ENCODE data around the gene MIS12. TPM values are rescaled to one million over a fixed set of nuclear protein-coding genes. Genes with fewer than 3 reads are reported as not detected.

The MIS12 gene
- total and polyA plus RNA-seq, 9 of the 15 experiments (the other 6 are each of a cell fraction or from before 2014, with no cell fraction given), result 13.5 to 31.9 (median 25.5) TPM

- H3K9me3 ChIP-seq (replicated peaks; ENCODE audit: control insufficient read depth, insufficient read depth, low read depth, low read length), result no peaks in the 10 kb centered on the region
- DNase-seq (ENCODE audit: extremely low read depth in 1 of 4, low spot score in 3 of 4), result no peak
- peaks cover 63% of the 10 kb centered on the region; the same call in 2 of the 3 replicates for H3K36me3 ChIP-seq (ENCODE audit: control insufficient read depth, insufficient read depth, low read length)
- no peak for TF ChIP-seq TEAD4 (IDR thresholded peaks at IDR 0.05; ENCODE audit: low read length)
- no peak for TF ChIP-seq TEAD4 (CRISPR knock-in tag; IDR thresholded peaks at IDR 0.05; ENCODE audit: borderline replicate concordance)
- TF ChIP-seq ILF3 (IDR thresholded peaks at IDR 0.05; ENCODE audit: borderline replicate concordance), result no peak
- no peak for TF ChIP-seq TRIM24 (IDR thresholded peaks at IDR 0.05)
- no peak for TF ChIP-seq NCOA1 (IDR thresholded peaks at IDR 0.05; ENCODE audit: low read depth)
- no peak for TF ChIP-seq GABPB2 (CRISPR knock-in tag; conservative IDR thresholded peaks at IDR 0.05)
- TF ChIP-seq, protein P1, sequence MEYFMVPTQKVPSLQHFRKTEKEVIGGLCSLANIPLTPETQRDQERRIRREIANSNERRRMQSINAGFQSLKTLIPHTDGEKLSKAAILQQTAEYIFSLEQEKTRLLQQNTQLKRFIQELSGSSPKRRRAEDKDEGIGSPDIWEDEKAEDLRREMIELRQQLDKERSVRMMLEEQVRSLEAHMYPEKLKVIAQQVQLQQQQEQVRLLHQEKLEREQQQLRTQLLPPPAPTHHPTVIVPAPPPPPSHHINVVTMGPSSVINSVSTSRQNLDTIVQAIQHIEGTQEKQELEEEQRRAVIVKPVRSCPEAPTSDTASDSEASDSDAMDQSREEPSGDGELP (CRISPR knock-in tag; IDR thresholded peaks at IDR 0.05; ENCODE audit: borderline replicate concordance), result no peak
- TF ChIP-seq XRCC4 (IDR thresholded peaks at IDR 0.05; ENCODE audit: extremely low read depth, insufficient read depth, insufficient read length), result no peak
- no peak for TF ChIP-seq ZNF764 (CRISPR knock-in tag; IDR thresholded peaks at IDR 0.05; ENCODE audit: low read depth)
- no peak for TF ChIP-seq EWSR1 (IDR thresholded peaks at IDR 0.05; ENCODE audit: borderline replicate concordance, low read depth, partially characterized antibody)
- TF ChIP-seq DPF2 (IDR thresholded peaks at IDR 0.05), result no peak
- TF ChIP-seq, protein P2, sequence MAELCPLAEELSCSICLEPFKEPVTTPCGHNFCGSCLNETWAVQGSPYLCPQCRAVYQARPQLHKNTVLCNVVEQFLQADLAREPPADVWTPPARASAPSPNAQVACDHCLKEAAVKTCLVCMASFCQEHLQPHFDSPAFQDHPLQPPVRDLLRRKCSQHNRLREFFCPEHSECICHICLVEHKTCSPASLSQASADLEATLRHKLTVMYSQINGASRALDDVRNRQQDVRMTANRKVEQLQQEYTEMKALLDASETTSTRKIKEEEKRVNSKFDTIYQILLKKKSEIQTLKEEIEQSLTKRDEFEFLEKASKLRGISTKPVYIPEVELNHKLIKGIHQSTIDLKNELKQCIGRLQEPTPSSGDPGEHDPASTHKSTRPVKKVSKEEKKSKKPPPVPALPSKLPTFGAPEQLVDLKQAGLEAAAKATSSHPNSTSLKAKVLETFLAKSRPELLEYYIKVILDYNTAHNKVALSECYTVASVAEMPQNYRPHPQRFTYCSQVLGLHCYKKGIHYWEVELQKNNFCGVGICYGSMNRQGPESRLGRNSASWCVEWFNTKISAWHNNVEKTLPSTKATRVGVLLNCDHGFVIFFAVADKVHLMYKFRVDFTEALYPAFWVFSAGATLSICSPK (IDR thresholded peaks at IDR 0.05; ENCODE audit: borderline replicate concordance), result no peak
- TF ChIP-seq, protein P3, sequence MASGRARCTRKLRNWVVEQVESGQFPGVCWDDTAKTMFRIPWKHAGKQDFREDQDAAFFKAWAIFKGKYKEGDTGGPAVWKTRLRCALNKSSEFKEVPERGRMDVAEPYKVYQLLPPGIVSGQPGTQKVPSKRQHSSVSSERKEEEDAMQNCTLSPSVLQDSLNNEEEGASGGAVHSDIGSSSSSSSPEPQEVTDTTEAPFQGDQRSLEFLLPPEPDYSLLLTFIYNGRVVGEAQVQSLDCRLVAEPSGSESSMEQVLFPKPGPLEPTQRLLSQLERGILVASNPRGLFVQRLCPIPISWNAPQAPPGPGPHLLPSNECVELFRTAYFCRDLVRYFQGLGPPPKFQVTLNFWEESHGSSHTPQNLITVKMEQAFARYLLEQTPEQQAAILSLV (tag; IDR thresholded peaks at IDR 0.05), result no peak
- H4K20me1 ChIP-seq (replicated peaks; ENCODE audit: control insufficient read depth, insufficient read depth, low read length), result no peaks in the 10 kb centered on the region
- no TSS peak for BruUV-seq (replicated peaks)
- WGBS (ENCODE audit: insufficient coverage, low coverage, missing lambda C conversion rate), result 90% methylated on average over 4 of the region's 5 CpGs
- no peak for ATAC-seq
- H3K4me1 ChIP-seq (replicated peaks in 1 of 2; ENCODE audit: control insufficient read depth in 2 of 2, insufficient read depth in 2 of 2, low read length in 2 of 2), result no peaks in the 10 kb centered on the region; a peak in 1 of 5 replicates
- no peak overlapping the region for H3K27ac ChIP-seq (ENCODE audit: extremely low read depth, low read depth, low read length)
- no peak overlapping the region for H3K4me2 ChIP-seq (ENCODE audit: insufficient read depth, low read length)
- no peaks in the 10 kb centered on the region for H3K79me2 ChIP-seq (ENCODE audit: control insufficient read depth, insufficient read depth, low read length)
- no peak overlapping the region for H3K9ac ChIP-seq (ENCODE audit: insufficient read depth in 1 of 2, low read depth in 2 of 2, low read length in 2 of 2)
- in situ Hi-C loops (cut with MboI) (no loop called here), intact Hi-C loops (cut with micrococcal nuclease) (no loop called here)
- H2AFZ ChIP-seq (ENCODE audit: low read depth, low read length), result no peak overlapping the region
- FAIRE-seq, result no peak
- CTCF ChIA-PET (ENCODE audit: low intra/inter-chr PET ratio), result no interaction called here
- H3K9me1 ChIP-seq (ENCODE audit: control insufficient read depth, insufficient read depth, low read length), result no peaks in the 10 kb centered on the region
- no peak overlapping the region for H3K4me3 ChIP-seq
- POLR2A ChIA-PET, result interaction anchor here (0.8 kb wide), 1 partner anchor 27 kb away, joined by 3 read pairs; no protein-coding TSS in a partner anchor
- H3K27me3 ChIP-seq (ENCODE audit: control insufficient read depth in 2 of 2, insufficient read depth in 2 of 2, low read length in 2 of 2), result no peaks in the 10 kb centered on the region
These were observed 36.9 kb downstream of the MIS12 start for GRCh38 chr17:5523249-5523648.

Data from K562 (cell line).